Measurements from ENCODE around the gene AGFG1.

GRCh38 chr2:227466887-227467600 is 4.9 kb upstream of the AGFG1 start:
- TF ChIP-seq CTCF (IDR thresholded peaks at IDR 0.05; ENCODE audit: insufficient read depth, low read depth, low read length), result no peak
- TF ChIP-seq EZH2 (IDR thresholded peaks at IDR 0.05; ENCODE audit: insufficient read depth, low read length), result no peak

Measured in astrocyte (in vitro differentiated cells and primary cell).